Measurements from ENCODE around the gene RILPL2. TPM values are rescaled to one million over a fixed set of nuclear protein-coding genes. Genes with fewer than 3 reads are reported as not detected.
"Not testable (repeated sequence)": the region's sequence is repeated elsewhere in the genome, so short reads cannot be mapped to it uniquely, and the experiment has no call there.

The RILPL2 gene
- total and polyA plus RNA-seq, 4 donors = 7.7 to 40.7 (median 12.9) TPM

- Histone ChIP-seq H3K4me1 (ENCODE audit: control insufficient read depth in 5 of 5, insufficient read depth in 5 of 5, low read length in 5 of 5) (peaks cover 0 to 12% (median 2%) of the 10 kb centered on the region in 5 donors), H3K36me3 (ENCODE audit: control insufficient read depth in 4 of 4, insufficient read depth in 4 of 4, low read length in 4 of 4) (no peaks in the 10 kb centered on the region), H3K9ac (ENCODE audit: insufficient read depth in 1 of 2, low read length in 2 of 2) (no peak overlapping the region), H3K4me3 (no peak overlapping the region), H3K27me3 (ENCODE audit: control insufficient read depth in 3 of 3, insufficient read depth in 3 of 3, low read length in 2 of 3) (no peaks in the 10 kb centered on the region), H3K9me3 (ENCODE audit: control insufficient read depth in 4 of 4, insufficient read depth in 3 of 4, low read length in 3 of 4) (no peaks in the 10 kb centered on the region), H3K27ac (ENCODE audit: low read depth in 1 of 2, low read length in 1 of 2) (no peak overlapping the region)
- ATAC-seq (ENCODE audit: insufficient read depth, low FRiP score) (no peak), DNase-seq (no peak)
- TF ChIP-seq CTCF (IDR thresholded peaks at IDR 0.05; ENCODE audit: control extremely low read depth, extremely low read depth) = no peak
- 94 to 98% methylated on average over 14 of the region's 14 CpGs for WGBS, 2 donors
Observed at GRCh38 chr12:123382684-123383083, 53.8 kb downstream of the RILPL2 start.

GRCh38 chr12:123379391-123379790 lies 57.1 kb downstream of the RILPL2 start:
- WGBS, 2 donors = 91 to 93% methylated on average over 5 of the region's 5 CpGs

GRCh38 chr12:123372415-123372814 lies 64.1 kb downstream of the RILPL2 start:
- not testable (repeated sequence) for DNase-seq; H3K9ac ChIP-seq (ENCODE audit: insufficient read depth in 1 of 2, low read length in 2 of 2); H3K4me3 ChIP-seq; H3K4me1 ChIP-seq (ENCODE audit: control insufficient read depth in 5 of 5, insufficient read depth in 5 of 5, low read length in 5 of 5); H3K9me3 ChIP-seq (ENCODE audit: control insufficient read depth in 4 of 4, insufficient read depth in 3 of 4, low read length in 3 of 4); H3K27ac ChIP-seq (ENCODE audit: low read depth in 1 of 2, low read length in 1 of 2); ATAC-seq (ENCODE audit: insufficient read depth, low FRiP score); H3K27me3 ChIP-seq (ENCODE audit: control insufficient read depth in 3 of 3, insufficient read depth in 3 of 3, low read length in 2 of 3); H3K36me3 ChIP-seq (ENCODE audit: control insufficient read depth in 4 of 4, insufficient read depth in 4 of 4, low read length in 4 of 4)
- 80 to 83% methylated on average over 5 of the region's 5 CpGs for WGBS, 2 donors

More at GRCh38 chr12:123379391-123379790, 57.1 kb downstream of the RILPL2 start:
- Histone ChIP-seq H3K4me1 (ENCODE audit: control insufficient read depth in 5 of 5, insufficient read depth in 5 of 5, low read length in 5 of 5) (peaks cover 0 to 1% (median 0%) of the 10 kb centered on the region in 5 donors), H3K4me3 (no peak overlapping the region), H3K9me3 (ENCODE audit: control insufficient read depth in 4 of 4, insufficient read depth in 3 of 4, low read length in 3 of 4) (no peaks in the 10 kb centered on the region), H3K27ac (ENCODE audit: low read depth in 1 of 2, low read length in 1 of 2) (no peak overlapping the region), H3K36me3 (ENCODE audit: control insufficient read depth in 4 of 4, insufficient read depth in 4 of 4, low read length in 4 of 4) (no peaks in the 10 kb centered on the region), H3K9ac (ENCODE audit: insufficient read depth in 1 of 2, low read length in 2 of 2) (no peak overlapping the region), H3K27me3 (ENCODE audit: control insufficient read depth in 3 of 3, insufficient read depth in 3 of 3, low read length in 2 of 3) (no peaks in the 10 kb centered on the region)
- DNase-seq (no peak), ATAC-seq (ENCODE audit: insufficient read depth, low FRiP score) (no peak)
- no peak for TF ChIP-seq CTCF (IDR thresholded peaks at IDR 0.05; ENCODE audit: control extremely low read depth, extremely low read depth)

- ATAC-seq (ENCODE audit: insufficient read depth, low FRiP score) = not testable (repeated sequence)
- WGBS, 2 donors = 92 to 95% methylated on average over 42 to 48 of the region's 48 CpGs
Observed at GRCh38 chr12:123371667-123372368, 64.7 kb downstream of the RILPL2 start.

More at GRCh38 chr12:123371667-123372368, 64.7 kb downstream of the RILPL2 start:
- DNase-seq; H3K4me1 ChIP-seq (ENCODE audit: control insufficient read depth in 5 of 5, insufficient read depth in 5 of 5, low read length in 5 of 5); H3K4me3 ChIP-seq; H3K27me3 ChIP-seq (ENCODE audit: control insufficient read depth in 3 of 3, insufficient read depth in 3 of 3, low read length in 2 of 3); H3K36me3 ChIP-seq (ENCODE audit: control insufficient read depth in 4 of 4, insufficient read depth in 4 of 4, low read length in 4 of 4); H3K9me3 ChIP-seq (ENCODE audit: control insufficient read depth in 4 of 4, insufficient read depth in 3 of 4, low read length in 3 of 4); H3K9ac ChIP-seq (ENCODE audit: insufficient read depth in 1 of 2, low read length in 2 of 2); H3K27ac ChIP-seq (ENCODE audit: low read depth in 1 of 2, low read length in 1 of 2): not testable (repeated sequence)

All from lung (tissue), 12 donors.